ENCODE data around the gene ID1.

The ID1 gene

GRCh38 chr20:31630187-31630790, 25.2 kb downstream of the ID1 start:
- Mint-ChIP-seq H3K27me3 (ENCODE audit: low read depth, poor library complexity) (peaks cover 8% of the 10 kb centered on the region), H3K36me3 (ENCODE audit: low read depth) (no peaks in the 10 kb centered on the region), H3K4me1 (no peaks in the 10 kb centered on the region), H3K9me3 (no peaks in the 10 kb centered on the region), H3K4me3 (no peak overlapping the region), H3K27ac (no peak overlapping the region)
- DNase-seq: no peak
- no peak for TF ChIP-seq CTCF (IDR thresholded peaks at IDR 0.05)

- H3K27me3 Mint-ChIP-seq (ENCODE audit: low read depth, poor library complexity): peaks cover 8% of the 10 kb centered on the region
- H3K4me1 Mint-ChIP-seq: peaks cover 5% of the 10 kb centered on the region
- no peak for TF ChIP-seq CTCF (IDR thresholded peaks at IDR 0.05)
- DNase-seq: no peak
- no peaks in the 10 kb centered on the region for H3K9me3 Mint-ChIP-seq
- peak overlapping the region; percentile 79 for H3K27ac Mint-ChIP-seq
- no peaks in the 10 kb centered on the region for H3K36me3 Mint-ChIP-seq (ENCODE audit: low read depth)
- H3K4me3 Mint-ChIP-seq: no peak overlapping the region
Measured at GRCh38 chr20:31632548-31633338, 27.7 kb downstream of the ID1 start.

- no peak for DNase-seq
- no peak overlapping the region for H3K27ac Mint-ChIP-seq
Measured at GRCh38 chr20:31633339-31633914, 28.3 kb downstream of the ID1 start.

GRCh38 chr20:31637660-31638059, 32.6 kb downstream of the ID1 start, which contains the start of gene COX4I2:
COX4I2 (plus strand) TSS chr20:31637912; CDS start chr20:31639018, 1,106 bp downstream.
- peak within 1 kb of the TSS; percentile 69 for H3K27ac Mint-ChIP-seq
- H3K9me3 Mint-ChIP-seq: no peaks in the 10 kb centered on the region
- no peak for DNase-seq
- no peaks in the 10 kb centered on the region for H3K27me3 Mint-ChIP-seq (ENCODE audit: low read depth, poor library complexity)
- H3K4me1 Mint-ChIP-seq: peaks cover 10% of the 10 kb centered on the region
- no peak within 1 kb of the TSS for H3K4me3 Mint-ChIP-seq
- H3K36me3 Mint-ChIP-seq (ENCODE audit: low read depth): no peaks in the 10 kb centered on the region
- no peak for TF ChIP-seq CTCF (IDR thresholded peaks at IDR 0.05)

More at GRCh38 chr20:31633339-31633914, 28.3 kb downstream of the ID1 start:
- no peaks in the 10 kb centered on the region for H3K36me3 Mint-ChIP-seq (ENCODE audit: low read depth)
- H3K4me3 Mint-ChIP-seq: no peak overlapping the region
- peaks cover 8% of the 10 kb centered on the region for H3K27me3 Mint-ChIP-seq (ENCODE audit: low read depth, poor library complexity)
- no peaks in the 10 kb centered on the region for H3K9me3 Mint-ChIP-seq
- H3K4me1 Mint-ChIP-seq: peaks cover 10% of the 10 kb centered on the region
- no peak for TF ChIP-seq CTCF (IDR thresholded peaks at IDR 0.05)

GRCh38 chr20:31638317-31638716, 33.2 kb downstream of the ID1 start:
- H3K36me3 Mint-ChIP-seq (ENCODE audit: low read depth): no peaks in the 10 kb centered on the region
- DNase-seq: no peak
- H3K4me3 Mint-ChIP-seq: no peak overlapping the region
- H3K4me1 Mint-ChIP-seq: peaks cover 10% of the 10 kb centered on the region
- H3K9me3 Mint-ChIP-seq: no peaks in the 10 kb centered on the region
- peaks cover 4% of the 10 kb centered on the region for H3K27me3 Mint-ChIP-seq (ENCODE audit: low read depth, poor library complexity)
- TF ChIP-seq CTCF (IDR thresholded peaks at IDR 0.05): no peak
- peak overlapping the region; percentile 69 for H3K27ac Mint-ChIP-seq
